ENCODE data around the gene TEX48. TPM values are rescaled to one million over a fixed set of nuclear protein-coding genes. Genes with fewer than 3 reads are reported as not detected.

Gene TEX48
- total RNA-seq, 1 donor from 2014 or later: not detected

DNA sequence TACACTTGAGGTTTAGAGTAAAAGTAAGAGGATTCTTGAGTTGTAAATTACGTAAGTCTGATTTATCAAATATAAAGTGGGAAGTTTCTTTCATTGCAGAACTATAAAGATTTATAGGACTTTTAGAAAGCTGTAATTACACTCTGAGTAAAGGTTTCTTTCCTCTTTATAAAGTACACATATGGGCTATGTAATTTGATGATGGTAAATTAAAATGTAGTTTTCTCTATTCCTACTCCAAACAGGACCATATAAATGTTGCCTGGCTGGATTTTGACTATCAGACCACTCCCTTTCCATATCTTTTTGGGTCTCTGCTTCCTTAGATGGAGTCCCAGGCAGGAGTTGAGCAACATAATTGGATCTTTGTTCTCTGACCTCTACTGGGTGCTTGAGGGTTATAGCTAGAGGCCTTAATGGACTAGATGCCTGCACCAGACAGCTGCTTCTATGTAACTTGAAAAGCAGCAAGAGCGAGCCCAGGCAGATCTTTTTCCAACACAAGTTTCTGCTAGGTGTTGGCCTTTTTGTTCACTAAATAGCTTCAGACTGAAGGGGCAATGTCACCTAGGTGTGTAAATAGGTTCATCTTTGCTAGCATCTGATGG is 11.4 kb upstream of the TEX48 start:
- no peak for DNase-seq

GRCh38 chr9:114691956-114692295 is 9.9 kb upstream of the TEX48 start:
- DNase-seq: no peak

GRCh38 chr9:114691046-114691955 is 9.3 kb upstream of the TEX48 start:
- peak; percentile 26 for DNase-seq

DNA sequence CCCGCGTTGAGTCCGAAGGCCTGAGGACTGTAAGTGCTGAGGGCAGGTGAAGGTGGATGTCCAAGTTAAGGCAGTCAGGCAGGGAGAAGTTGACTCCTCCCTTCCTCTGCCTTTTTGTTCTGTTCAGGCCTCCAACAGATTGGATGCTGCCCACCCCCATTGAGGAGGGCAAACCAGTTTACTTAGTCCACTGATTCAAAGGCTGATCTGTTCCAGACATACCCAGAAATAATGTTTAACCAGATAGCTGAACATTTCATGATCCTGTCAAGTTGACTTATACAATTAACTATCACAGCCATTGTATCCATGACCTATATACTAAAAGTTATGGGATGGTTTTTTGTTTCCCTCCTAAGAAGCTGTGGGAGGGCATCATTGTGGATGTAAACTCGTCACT is 8.3 kb upstream of the TEX48 start:
- no peak for DNase-seq

GRCh38 chr9:114689813-114690212 is 7.8 kb upstream of the TEX48 start:
- no peak for DNase-seq

DNA sequence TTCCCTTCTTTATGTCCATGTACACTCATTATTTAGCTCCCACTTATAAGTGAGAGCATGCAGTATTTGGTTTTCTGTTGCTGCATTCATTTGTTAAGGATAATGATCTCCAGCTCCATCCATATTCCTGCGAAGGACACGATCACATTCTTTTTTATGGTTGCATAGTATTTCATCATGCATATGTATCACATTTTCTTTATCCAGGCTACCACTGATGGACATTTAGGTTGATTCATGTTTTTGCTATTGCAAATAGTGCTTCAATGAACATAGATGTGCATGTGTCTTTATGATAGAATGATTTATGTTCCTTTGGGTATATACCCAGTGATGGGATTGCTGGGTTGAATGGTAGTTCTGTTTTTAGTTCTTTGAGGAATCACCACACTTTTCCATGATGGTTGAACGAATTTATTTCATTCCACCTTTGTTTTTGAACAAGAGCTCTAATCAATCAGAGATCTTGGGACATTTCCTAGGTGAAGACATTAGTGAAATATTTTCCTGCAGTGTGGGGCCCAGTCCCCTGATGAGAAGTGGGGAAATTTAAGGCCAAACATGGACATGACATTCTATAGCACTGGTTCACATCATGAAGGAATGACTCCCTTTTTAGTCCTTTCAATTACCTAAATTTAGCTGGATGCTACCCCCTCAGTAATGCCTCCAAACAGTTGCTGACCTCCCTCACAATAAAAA is 7.1 kb upstream of the TEX48 start:
- no peak for DNase-seq

GRCh38 chr9:114688379-114688778 is 6.4 kb upstream of the TEX48 start:
- DNase-seq: no peak

GRCh38 chr9:114687034-114687433 is 5.0 kb upstream of the TEX48 start:
- no peak for DNase-seq

GRCh38 chr9:114685951-114686350 is 4.0 kb upstream of the TEX48 start:
- no peak for DNase-seq

- no peak for DNase-seq
Observed at GRCh38 chr9:114684036-114684435, 2.0 kb upstream of the TEX48 start.

DNA sequence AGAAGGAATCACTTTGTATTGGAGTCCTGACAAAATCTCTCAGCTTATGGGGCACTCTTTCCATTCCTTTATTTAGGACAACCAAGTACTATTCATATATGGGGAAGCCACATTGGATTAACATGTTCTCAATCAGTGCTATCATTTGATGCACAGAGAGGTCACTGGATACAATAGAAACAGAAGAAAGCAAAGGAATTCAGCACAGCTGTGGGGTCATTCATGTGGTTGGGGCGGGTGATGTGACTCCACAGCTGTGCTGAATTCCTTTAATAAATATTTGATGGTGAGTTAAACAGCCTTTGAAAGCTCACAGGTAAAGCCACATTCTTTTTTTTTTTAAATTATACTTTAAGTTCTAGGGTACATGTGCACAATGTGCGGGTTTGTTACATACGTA is 854 bp upstream of the TEX48 start:
- DNase-seq: no peak

GRCh38 chr9:114680259-114681001 is 1.6 kb downstream of the TEX48 start:
- no peak for DNase-seq

DNA sequence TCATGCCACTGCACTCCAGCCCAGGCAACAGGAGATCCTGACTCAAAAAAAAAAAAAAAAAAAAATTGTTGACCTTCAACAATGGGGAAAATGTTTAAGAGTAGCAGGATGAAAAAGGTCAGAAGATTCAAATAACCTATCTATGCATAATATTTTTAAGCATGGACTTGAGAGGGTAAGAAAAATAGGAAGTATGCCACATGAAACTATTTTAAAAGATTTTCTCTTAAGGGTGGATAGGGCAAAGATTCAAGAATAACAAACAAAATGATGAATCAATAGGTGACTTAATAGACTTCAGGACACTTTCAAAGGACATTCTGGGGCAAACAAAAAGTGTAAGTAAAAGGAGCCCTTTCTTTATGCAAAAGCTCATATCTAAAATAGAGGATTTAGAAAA is 3.2 kb downstream of the TEX48 start:
- no peak for DNase-seq

DNA sequence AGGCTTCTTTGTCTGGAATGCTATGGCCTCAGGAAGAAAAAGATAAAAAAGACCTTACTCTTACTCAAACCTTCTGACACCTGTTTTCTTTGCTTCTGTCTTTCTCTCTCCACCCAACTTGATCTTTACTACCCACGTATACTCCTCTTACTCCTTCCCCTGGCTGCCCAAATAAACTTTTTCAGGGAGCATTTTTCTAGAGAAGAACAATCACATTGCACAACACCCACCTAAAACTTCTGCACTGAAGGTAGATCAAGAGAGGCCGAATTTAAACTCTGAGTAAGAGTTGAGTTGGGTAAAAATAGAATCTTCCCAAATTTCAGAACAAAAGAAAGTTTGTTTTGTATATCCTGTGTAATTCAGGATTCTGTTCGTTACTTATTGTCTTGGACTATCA is 3.9 kb downstream of the TEX48 start:
- DNase-seq: no peak

- peak; percentile 97 for DNase-seq
Observed at GRCh38 chr9:114677418-114677817, 4.6 kb downstream of the TEX48 start.

- no peak for DNase-seq
Observed at GRCh38 chr9:114676901-114677300, 5.1 kb downstream of the TEX48 start.

GRCh38 chr9:114674798-114675540 is 7.0 kb downstream of the TEX48 start:
- no peak for DNase-seq

GRCh38 chr9:114674076-114674797 is 7.8 kb downstream of the TEX48 start:
- DNase-seq: no peak

- no peak for DNase-seq
Observed at GRCh38 chr9:114671605-114672004, 10.4 kb downstream of the TEX48 start.

DNA sequence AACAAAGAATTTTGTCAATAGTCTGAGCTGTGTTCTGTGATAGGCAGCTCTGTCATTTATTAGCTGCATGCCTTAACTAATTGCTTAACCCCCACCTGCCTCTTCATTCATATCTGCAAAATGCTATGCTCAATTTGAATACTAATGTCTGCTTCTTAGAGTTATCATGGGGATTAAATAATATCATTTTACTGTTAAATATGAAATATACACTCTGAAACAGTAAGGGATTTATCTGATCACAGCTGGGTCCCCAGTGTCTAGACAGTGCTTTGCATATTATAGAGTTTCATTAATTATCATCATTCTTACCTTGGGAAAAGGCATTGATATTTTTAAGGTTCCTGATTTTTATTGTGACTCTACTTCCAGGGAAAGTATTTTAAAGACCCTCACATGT is 12.0 kb downstream of the TEX48 start:
- DNase-seq: no peak

DNA sequence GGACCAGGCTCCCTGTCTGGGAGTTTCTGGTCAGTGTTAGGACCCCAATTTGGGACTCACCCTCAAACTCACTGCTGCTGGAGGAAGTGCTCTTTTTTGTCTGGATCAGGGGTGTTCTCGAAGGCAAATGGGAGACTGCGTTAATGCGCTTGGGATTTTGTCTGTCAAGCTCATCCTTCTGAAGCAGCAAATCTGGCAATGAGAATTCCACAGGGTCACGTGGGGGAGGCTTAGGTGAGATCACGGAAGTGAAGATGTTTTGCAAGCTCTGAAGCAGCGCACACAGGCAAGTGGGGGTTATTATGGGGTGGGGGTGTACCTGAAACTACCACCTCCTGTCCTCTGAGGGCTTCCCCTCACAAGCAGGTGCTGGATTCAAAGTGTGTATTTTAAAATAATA is 13.8 kb downstream of the TEX48 start:
- DNase-seq: no peak

- no peak for DNase-seq
Observed at GRCh38 chr9:114666851-114667250, 15.1 kb downstream of the TEX48 start.

All from dermis blood vessel endothelial cell (primary cell).